Measurements from ENCODE around the gene TSPAN4.

- TF ChIP-seq CTCF (IDR thresholded peaks at IDR 0.05) (no peak), POLR2A (IDR thresholded peaks at IDR 0.05) (no peak)
These were observed 12.7 kb downstream of the TSPAN4 start for GRCh38 chr11:855330-855674.

Data from suprapubic skin (tissue), 3 donors.